ENCODE results near the gene FAM83D.
"Not testable (repeated sequence)": the region's sequence is repeated elsewhere in the genome, so short reads cannot be mapped to it uniquely, and the experiment has no call there.

FAM83D gene

DNA sequence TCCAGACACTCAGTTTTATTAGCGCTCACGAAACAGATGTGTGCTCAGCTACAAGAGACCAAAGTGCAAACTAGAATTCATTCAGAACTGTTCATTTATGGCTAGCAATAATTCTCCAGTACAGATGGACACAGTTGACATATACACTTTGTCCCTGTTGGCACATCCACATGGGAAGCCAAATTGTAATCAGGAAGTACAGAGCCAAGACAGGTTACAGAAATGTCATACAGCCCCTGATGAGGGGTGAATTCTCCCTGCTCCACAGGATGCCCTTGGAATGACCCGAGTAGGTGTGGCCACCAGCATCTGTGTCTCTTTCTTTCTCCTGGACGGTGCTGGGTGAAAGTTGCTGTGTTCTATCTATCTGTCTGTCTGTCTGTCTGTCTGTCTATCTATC lies 43.5 kb downstream of the FAM83D start:
- no peak for DNase-seq

DNA sequence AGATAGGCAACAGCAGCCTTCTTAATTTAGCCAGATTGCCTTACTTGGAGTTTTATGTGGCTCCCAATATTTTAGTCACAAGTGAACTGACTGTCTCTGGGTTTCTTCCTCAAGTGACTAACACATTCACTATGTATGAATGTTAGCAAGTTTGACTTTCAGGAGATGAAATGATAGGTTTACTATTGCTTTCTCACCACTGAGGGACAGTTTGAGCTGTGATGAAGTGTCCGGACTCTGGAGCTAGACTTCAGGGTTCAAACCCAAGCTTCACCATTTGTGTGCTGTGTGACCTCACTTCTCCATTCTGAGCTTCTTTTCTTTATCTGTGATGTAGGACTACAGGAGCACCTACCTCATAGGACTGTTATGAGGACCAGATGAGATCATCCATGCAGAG lies 44.1 kb downstream of the FAM83D start:
- DNase-seq = no peak

DNA sequence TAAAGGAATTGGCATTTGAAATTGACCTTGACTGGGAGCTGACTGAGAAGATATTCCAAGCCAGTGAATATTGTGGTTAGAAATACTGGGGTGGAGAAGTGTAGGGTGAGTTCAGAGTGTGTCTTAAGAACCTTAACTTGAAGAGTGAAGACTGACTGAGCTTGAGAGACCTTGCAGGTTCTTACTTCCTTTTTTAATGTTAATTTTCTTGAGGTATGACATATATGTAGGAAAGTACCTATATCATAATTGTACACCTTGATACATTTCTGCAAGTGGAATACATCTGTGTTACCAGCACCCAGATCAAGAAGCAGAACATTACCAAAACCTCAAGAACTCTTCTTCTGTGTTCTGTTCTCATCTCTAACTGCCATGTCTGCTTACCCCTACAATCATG lies 46.9 kb downstream of the FAM83D start:
- DNase-seq = no peak

DNA sequence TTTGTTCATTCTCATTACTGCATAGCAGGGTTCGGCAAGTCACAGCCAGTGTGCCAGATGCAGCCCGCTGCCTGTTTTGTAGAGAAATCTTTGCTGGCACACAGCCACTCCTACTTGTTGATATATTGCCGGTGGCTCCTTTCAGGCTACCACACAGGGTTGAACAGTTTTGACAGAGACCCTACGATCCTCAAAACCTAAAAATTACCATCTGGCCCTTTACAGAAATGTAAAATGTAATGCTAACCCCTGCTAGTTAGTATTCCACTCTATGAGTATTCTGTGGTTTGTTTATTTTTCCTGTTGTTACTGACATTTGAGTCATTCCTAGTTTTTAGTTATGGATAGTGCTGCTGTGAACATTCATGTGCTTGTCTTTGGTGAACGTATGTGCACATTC lies 47.4 kb downstream of the FAM83D start:
- no peak for DNase-seq

DNA sequence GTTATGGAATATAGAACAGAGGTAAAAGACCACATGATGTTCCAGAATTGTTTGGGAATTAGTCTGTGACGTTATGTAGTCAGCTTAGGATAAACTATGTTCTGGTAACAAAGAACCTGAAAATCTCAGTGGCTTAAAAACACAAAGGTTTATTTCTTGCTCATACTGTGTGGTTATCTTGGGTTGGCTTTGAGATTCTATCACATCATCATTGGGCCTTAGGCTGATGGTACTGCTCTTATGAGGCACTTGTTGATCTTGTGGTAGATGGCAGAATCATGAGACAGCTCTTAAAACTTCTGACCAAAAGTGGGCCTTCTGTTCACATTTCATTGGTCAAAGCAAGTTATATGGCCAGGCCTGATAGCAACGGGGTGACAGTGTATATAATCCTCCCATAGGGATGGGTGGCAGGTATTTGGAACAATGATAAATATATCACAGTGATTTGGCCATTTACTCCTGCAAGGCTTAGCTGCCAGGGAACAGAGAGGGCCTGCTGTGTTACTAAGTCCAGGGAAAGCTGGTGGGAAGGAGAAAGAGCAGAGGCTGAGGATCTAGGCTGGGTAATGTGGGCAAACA lies 49.4 kb downstream of the FAM83D start:
- DNase-seq = no peak

DNA sequence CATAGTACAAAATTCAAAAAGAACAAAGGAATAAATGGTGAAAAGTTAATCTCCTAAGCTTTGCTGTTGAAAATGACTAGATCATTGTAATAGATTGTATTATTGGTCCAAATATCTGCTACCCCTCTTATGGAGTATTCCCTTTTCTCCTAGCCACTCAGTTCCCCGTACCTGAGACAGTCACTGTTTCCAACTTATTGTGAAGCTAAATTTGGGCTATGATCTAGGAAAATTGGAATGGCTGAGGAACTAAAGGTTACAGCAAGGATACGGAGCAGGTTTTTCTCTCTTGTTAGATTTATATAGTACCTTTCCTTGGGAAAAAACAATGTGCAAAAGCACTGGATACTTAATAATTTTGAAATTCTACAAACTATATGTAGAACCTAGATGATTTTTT lies 53.2 kb downstream of the FAM83D start:
- DNase-seq = no peak

DNA sequence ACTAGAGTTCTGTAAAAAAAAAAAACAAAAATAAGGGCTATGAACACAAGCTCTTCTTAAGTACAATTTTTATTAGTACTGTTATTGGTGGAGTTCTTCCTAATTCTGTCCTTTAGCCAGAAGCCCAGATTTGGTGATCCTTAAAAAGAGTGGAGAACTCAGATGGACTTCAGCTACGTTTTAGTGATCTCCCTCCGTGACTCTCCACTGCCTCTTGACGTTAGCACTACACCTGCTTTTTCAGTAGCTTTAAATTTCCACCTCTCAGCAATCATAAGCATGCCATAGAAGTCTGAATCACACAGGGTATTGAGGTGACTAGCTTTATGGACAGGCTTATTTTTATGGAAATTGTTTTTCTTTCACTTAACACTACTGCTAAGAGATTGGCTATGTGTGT lies 53.6 kb downstream of the FAM83D start:
- DNase-seq = no peak

DNA sequence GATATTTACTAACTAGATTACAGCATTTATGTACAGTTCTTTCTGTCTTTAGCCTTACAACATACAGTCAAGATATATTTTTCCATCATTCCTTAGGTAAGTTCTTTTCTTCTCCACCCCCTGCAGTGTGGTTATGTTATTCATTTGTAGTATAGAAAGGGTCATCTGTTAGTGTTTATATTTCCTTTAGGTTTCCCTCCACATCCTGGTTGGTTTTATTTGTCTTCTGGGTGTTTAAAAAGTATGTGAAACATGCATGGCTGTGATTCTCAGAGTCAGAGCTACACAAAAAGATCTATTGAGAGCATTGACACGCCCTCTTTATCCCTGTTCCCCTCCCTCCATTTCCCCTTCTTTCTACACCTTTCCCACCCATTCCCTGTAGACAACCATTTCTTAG lies 56.1 kb downstream of the FAM83D start:
- no peak for DNase-seq

DNA sequence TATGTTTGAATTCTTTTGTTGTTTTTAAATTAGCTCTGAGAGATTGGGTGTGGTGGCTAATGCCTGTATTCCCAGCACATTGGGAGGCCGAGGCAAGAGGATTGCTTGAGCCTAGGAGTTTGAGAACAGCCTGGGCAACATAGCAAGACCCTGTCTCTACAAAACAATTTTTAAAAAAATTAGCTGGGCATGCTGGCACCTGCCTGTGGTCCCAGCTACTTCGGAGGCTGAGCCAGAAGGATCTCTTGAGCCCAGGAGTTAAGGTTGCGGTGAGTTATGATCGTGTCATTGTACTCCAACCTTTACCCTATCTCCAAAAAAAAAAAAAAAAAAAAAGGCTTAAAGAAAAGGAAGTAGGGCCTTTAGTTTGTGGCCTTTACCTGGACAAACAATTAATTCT lies 58.8 kb downstream of the FAM83D start:
- no peak for DNase-seq

DNA sequence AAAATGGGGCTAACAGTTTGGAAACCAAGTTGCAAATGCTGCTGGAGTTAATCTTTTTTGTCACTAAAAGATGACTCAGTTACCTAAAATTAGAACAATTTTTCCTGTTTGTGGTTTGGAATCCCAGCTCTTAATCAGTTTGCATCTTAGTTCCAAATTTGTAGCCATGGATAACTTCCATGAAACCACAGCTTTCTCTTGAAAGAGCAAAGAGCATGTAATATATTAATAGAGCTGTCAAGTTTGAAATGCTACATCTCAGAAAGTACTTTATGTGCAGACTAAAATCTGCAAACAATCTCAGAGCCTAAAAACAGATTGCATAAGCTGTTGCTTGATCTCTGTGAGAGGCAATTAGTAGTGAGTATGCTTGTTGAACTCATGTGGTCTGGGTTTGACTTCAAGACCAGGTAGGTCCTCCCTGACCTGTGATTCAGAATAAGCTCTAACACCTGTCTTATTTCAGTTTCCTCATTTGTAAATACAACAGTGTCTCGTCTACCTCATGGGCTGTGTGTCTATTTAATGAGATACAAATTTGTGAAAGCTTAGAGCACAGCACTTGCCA lies 59.5 kb downstream of the FAM83D start:
- no peak for DNase-seq

DNA sequence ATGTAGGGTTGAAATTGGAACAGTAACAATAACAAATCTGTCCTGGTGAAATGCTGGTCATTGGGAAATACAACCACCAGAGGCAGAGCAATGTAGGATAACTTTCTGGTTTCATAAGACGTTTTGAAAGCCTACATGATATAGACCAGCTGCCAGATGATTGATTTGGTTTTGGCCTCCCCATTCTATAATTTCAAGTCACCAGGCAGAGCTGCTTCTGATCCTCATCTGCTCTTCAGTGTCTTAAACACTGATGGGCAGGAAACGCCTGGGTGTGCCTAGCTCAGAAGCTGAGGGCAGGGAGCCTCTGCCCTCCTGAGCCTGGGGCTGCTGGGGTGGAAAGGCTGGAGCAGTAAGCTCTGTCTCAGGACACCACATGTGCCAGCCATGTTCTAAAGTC lies 60.4 kb downstream of the FAM83D start:
- DNase-seq = no peak

DNA sequence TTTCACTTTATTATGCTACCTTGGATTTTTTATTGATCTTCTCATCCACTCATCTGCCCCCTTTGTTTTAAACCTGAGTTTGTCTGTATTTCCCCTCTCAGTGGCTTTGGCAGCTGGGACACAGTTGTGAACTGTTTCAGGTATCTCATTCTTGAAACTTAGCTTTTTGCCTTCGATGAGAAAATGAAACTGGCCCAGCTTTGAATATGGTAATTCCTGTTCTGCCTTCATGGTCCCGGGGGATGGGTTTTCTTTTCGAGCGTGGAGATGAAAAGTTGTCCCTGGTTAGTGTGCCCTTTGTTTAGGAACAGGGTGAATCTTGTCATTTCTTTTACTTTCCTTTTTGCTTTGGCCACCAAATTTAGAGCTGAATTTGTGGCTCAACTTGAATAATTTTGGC lies 61.6 kb downstream of the FAM83D start:
- no peak for DNase-seq

DNA sequence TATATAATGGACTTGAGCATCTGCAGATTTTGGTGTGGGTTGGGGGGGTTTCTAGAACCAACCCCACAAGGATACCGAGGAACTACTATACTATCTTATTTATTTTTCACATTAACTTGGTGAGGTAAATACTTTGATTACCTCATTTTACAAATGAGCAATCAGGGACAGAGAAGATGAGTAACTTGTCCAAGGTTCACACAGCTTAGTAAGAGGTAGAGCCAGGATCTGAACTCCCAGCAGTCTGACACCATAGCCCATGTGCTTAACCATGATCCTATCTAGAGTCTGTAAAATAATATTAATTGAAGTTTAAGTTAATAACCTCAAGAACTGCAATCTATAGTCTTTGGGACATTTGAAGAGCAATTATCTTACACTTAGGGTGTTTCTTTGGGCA lies 64.5 kb downstream of the FAM83D start:
- no peak for DNase-seq

DNA sequence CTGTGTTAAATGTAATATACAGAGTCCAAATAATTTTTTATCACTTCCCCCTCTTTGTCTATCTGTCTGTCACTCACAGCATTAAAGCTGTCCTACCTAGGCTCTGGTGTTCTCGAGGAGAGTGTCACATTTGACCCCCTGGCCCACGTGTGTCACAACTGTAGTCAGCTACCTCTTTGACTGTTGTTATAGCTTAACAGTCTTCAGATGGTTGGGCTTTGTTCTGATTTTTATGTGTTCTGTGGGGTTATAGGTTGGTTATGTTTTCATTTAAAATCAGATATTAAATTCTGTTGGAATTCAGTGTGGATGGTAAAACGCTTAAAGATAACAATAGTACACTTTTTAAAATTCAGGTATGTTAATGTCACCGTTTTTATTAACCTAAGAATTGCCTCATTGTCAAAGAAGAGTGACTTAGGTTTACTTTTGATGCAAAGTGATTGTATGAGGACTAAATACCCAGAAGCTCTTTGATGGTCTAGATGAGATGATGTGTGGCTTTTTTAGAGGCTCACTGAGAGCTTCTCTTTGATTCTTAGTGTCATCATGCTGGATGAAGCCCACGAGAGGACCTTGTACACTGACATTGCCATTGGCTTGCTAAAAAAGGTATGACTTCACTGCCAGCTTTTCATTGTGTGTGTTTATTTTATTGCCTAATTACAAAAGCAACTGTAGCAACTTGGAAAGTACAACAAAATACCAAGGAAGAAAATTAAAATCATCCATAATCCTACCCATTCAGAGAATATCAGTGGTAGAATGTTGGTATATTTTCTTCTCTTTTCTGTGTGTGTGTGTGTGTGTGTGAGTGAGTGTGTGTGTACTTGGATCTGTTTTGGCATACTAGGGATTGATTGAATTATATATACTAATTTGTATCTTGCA lies 65.8 kb downstream of the FAM83D start:
- no peak for DNase-seq

DNA sequence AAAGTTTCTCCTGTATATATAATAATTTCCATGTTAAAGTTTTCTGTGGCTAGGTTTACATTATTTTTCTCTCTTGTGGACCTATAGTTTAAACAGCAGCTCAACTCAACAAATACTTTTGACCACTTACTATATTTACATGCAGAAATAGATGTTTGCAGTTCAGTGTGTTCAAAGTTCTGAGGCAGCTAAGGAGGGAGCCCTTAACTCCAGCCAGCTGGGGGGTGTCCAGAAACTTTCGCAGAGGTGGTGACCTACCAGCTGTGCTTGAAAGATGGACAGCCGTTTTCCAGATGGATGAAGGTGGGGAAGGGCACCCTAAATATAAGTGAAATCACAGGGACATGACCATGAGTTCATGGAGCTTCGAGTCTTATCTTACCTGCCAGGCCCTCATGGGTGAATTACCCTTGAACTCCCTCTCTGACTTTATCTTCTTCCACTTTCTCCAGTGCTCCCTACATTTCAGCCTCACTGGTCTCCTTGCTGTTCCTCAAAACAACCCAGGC lies 69.4 kb downstream of the FAM83D start:
- DNase-seq = peak; percentile 16

DNA sequence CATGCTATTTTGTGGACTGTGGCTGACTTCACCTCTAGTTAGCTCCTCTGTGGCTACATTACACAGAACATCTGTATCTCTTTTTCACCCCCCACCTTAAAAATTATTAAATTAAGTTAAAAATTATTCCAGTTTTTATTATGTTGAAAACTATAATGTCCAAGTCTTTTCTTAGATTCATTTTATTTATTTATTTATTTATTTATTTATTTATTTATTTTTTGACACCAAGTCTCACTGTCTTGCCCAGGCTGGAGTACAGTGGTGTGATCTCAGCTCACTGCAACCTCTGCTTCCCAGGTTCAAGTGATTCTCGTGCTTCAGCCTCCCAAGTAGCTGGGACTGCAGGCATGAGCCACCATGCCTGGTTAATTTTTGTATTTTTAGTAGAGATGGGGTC lies 70.6 kb downstream of the FAM83D start:
- DNase-seq = not testable (repeated sequence)

DNA sequence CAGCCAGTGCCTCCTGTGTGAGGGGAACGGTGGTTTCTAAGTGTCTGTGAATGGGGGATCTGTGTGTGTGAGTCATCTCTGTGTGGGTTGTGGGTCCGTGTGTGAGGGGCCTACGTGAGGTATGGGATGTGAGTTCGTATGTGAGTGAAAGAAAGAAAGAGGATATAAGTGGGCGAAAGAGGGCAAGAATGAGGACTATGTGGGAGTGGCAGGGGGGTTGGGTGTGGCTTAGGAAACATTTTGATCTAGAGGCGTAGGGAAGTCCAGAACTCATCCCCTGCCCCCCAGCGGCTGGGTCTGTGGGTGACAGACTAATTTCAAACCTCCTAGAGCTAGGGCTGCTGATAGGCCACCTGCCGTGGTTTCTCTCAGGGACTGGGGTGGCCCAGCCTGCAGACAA lies 71.4 kb downstream of the FAM83D start:
- DNase-seq = peak; percentile 70

DNA sequence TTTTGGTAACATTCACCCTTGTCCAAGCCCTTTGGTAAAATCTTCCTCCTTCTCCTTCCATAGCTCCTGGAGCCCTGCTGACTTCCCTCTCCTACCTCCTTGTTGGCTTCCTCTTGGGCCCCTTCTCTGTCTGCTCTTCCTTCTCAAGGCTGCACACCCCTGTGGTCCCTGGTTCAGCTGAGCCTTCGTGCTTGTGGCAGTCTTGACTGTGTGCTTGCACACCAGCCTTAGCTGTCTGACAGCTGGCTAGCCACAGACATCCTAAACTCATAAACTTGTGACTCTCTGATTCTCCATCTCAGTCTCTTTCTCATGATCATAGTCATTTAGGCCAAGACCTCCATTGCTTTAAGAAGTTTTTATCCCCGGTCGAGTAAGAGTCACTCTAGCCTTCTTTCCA lies 73.0 kb downstream of the FAM83D start:
- DNase-seq = no peak

DNA sequence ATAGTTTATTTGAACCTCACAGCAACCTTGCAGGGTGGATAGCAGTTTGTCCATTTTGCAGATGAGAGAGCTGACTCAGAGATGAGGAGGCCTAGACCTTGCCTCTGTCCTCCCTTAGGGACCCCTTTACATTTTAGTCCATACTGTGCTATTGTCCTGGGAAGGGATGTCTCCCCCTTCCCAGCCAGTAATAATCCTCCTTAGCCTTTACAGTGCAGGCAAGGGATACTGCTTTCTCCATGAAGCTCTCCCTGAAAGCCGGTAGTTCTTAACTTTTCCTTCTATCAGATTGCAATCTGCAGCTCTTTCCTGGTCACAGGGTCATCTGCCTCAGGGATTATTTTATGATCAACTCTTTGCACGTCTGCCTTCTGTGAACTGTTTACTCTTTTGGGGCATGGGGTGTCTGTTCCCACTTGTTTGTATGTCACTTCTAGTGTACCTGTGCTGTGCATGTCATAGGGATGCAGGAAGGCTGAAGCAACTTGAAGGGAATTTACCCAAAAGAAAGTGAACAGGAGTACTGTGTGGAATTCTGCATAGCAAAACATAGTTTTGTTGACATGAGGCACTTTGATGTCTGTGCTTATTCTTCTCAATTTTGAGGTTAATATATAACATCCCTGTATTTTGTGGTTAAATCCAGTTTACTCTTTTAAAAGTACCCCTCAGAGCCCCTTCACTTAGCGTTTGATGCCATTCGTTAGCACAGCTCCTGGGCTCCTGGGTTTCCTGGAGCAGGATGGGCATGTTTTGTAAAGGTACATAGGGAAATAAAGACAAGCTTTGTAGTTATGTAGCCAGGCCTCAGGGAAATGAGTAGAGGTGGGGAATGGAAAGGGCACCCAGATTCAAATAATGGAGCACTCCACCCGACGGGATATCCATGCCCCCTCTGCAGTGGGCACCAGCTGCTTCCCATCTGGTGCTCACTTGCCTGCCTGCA lies 74.0 kb downstream of the FAM83D start:
- DNase-seq = no peak

Data from hematopoietic multipotent progenitor cell treated with erythropoietin and hydrocortisone succinate and interleukin-3 and kit ligand, for 6 days (in vitro differentiated cells).